ENCODE results near the gene C19orf38. TPM values are rescaled to one million over a fixed set of nuclear protein-coding genes. Genes with fewer than 3 reads are reported as not detected.
A peak's percentile ranks its signal among the peaks of the same experiment; 100 is the strongest.

Gene C19orf38
- total and polyA plus RNA-seq, 9 of the 15 experiments (the other 6 are each of a cell fraction or from before 2014, with no cell fraction given), result 0.14 to 0.18 TPM; not detected in 7

DNA sequence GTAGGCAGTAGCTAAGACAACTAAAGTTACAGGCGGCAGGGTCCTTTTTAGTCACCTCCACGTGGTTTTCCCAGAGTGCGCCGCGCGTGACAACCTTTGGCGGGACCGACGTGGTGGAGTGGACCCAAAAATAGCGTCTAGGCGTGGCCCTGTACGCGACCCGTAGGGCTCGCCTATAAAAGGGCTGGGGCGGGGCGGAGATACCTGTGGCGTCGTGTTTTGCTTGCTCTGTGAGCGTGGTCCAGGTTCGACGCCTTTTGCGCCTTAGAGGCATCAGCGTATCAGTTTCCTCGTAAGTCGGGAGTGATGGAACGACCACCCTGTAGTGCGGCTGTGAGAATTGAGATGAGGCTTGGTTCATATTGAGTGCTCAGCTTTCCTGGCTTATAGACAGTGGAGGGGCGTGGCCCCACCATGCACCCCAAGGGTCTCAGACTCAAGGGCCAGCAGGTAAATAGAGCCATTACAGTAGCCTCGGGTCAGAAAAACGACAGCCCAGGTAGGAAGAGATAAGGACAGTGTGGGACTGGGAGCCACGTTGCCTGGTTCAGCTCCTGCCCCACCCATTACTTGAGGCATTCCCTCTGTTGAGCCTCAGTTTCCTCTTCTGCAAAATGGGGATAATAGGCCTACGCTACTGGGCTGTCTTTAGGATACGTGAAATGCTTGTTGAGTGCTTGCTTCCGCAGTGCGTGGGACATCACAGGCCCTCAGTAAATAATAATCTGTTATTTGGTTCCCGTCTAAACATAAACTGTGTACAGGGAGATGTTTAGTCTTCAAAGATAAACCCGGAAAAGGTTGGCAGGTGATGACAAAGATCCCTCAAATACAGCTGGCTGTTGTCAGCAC is 11.5 kb upstream of the C19orf38 start (continued):
- TF ChIP-seq, protein P1, sequence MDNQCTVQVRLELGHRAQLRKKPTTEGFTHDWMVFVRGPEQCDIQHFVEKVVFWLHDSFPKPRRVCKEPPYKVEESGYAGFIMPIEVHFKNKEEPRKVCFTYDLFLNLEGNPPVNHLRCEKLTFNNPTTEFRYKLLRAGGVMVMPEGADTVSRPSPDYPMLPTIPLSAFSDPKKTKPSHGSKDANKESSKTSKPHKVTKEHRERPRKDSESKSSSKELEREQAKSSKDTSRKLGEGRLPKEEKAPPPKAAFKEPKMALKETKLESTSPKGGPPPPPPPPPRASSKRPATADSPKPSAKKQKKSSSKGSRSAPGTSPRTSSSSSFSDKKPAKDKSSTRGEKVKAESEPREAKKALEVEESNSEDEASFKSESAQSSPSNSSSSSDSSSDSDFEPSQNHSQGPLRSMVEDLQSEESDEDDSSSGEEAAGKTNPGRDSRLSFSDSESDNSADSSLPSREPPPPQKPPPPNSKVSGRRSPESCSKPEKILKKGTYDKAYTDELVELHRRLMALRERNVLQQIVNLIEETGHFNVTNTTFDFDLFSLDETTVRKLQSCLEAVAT (IDR thresholded peaks at IDR 0.05), result peak in 1 of 2 experiments; percentile 92; a peak in 2 of 4 replicates
- peak; percentile 94 for TF ChIP-seq SMAD4 (CRISPR knock-in tag; conservative IDR thresholded peaks at IDR 0.05)
- TF ChIP-seq, protein P2, sequence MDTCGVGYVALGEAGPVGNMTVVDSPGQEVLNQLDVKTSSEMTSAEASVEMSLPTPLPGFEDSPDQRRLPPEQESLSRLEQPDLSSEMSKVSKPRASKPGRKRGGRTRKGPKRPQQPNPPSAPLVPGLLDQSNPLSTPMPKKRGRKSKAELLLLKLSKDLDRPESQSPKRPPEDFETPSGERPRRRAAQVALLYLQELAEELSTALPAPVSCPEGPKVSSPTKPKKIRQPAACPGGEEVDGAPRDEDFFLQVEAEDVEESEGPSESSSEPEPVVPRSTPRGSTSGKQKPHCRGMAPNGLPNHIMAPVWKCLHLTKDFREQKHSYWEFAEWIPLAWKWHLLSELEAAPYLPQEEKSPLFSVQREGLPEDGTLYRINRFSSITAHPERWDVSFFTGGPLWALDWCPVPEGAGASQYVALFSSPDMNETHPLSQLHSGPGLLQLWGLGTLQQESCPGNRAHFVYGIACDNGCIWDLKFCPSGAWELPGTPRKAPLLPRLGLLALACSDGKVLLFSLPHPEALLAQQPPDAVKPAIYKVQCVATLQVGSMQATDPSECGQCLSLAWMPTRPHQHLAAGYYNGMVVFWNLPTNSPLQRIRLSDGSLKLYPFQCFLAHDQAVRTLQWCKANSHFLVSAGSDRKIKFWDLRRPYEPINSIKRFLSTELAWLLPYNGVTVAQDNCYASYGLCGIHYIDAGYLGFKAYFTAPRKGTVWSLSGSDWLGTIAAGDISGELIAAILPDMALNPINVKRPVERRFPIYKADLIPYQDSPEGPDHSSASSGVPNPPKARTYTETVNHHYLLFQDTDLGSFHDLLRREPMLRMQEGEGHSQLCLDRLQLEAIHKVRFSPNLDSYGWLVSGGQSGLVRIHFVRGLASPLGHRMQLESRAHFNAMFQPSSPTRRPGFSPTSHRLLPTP (IDR thresholded peaks at IDR 0.05; ENCODE audit: borderline replicate concordance, extremely low read depth, insufficient read length), result no peak
- 0 out of 2 replicates have a peak, but pooled peaks have one; percentile 34 for TF ChIP-seq PTRF (tag; IDR thresholded peaks at IDR 0.05)
- TF ChIP-seq CBX1 (IDR thresholded peaks at IDR 0.05; ENCODE audit: low read depth), result peak; percentile 89
- peak; percentile 94; the same call in 1 of the 2 replicates for TF ChIP-seq ZNF282 (CRISPR knock-in tag; IDR thresholded peaks at IDR 0.05)
- TF ChIP-seq CBX8 (IDR thresholded peaks at IDR 0.05; ENCODE audit: borderline replicate concordance, extremely low read depth, low read depth, low read length, poor library complexity, severe bottlenecking), result no peak
- 0 out of 2 replicates have a peak, but pooled peaks have one; percentile 62 for TF ChIP-seq ZNF830 (CRISPR knock-in tag; IDR thresholded peaks at IDR 0.05)
- TF ChIP-seq TAL1 (IDR thresholded peaks at IDR 0.05), result no peak
- peak; percentile 76; the same call in 1 of the 2 replicates for TF ChIP-seq CBX5 (IDR thresholded peaks at IDR 0.05; ENCODE audit: borderline replicate concordance, low read depth)
- TF ChIP-seq NRF1 (conservative IDR thresholded peaks at IDR 0.05 in 1 of 2, IDR thresholded peaks at IDR 0.05 in 1 of 2), result peak; percentile 38 to 48; a peak in 3 of 4 replicates
- no peak for TF ChIP-seq BRD4 (IDR thresholded peaks at IDR 0.05)
- TF ChIP-seq ZBTB17 (CRISPR knock-in tag; IDR thresholded peaks at IDR 0.05), result peak; percentile 35; the same call in 1 of the 2 replicates
- TF ChIP-seq, protein P3, sequence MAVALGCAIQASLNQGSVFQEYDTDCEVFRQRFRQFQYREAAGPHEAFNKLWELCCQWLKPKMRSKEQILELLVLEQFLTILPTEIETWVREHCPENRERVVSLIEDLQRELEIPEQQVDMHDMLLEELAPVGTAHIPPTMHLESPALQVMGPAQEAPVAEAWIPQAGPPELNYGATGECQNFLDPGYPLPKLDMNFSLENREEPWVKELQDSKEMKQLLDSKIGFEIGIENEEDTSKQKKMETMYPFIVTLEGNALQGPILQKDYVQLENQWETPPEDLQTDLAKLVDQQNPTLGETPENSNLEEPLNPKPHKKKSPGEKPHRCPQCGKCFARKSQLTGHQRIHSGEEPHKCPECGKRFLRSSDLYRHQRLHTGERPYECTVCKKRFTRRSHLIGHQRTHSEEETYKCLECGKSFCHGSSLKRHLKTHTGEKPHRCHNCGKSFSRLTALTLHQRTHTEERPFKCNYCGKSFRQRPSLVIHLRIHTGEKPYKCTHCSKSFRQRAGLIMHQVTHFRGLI (CRISPR knock-in tag; IDR thresholded peaks at IDR 0.05), result peak; percentile 90
- TF ChIP-seq, protein P4, sequence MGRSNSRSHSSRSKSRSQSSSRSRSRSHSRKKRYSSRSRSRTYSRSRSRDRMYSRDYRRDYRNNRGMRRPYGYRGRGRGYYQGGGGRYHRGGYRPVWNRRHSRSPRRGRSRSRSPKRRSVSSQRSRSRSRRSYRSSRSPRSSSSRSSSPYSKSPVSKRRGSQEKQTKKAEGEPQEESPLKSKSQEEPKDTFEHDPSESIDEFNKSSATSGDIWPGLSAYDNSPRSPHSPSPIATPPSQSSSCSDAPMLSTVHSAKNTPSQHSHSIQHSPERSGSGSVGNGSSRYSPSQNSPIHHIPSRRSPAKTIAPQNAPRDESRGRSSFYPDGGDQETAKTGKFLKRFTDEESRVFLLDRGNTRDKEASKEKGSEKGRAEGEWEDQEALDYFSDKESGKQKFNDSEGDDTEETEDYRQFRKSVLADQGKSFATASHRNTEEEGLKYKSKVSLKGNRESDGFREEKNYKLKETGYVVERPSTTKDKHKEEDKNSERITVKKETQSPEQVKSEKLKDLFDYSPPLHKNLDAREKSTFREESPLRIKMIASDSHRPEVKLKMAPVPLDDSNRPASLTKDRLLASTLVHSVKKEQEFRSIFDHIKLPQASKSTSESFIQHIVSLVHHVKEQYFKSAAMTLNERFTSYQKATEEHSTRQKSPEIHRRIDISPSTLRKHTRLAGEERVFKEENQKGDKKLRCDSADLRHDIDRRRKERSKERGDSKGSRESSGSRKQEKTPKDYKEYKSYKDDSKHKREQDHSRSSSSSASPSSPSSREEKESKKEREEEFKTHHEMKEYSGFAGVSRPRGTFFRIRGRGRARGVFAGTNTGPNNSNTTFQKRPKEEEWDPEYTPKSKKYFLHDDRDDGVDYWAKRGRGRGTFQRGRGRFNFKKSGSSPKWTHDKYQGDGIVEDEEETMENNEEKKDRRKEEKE (IDR thresholded peaks at IDR 0.05; ENCODE audit: borderline replicate concordance in 1 of 2, control insufficient read depth in 1 of 2, low read depth in 2 of 2, low read length in 1 of 2), result no peak
- TF ChIP-seq RB1 (IDR thresholded peaks at IDR 0.05; ENCODE audit: low read depth), result peak; percentile 88

Measured in K562 (cell line).